Ovary (tissue), 3 donors: ENCODE measurements around the gene INTS4.
"Not testable (repeated sequence)": the region's sequence is repeated elsewhere in the genome, so short reads cannot be mapped to it uniquely, and the experiment has no call there.

Experiments
- CTCF ChIP-seq, 3 donors: fragments of 450-650 bp in 2 of 3; fragments of 200-600 bp in 1 of 3; IDR thresholded peaks; one replicate each; pipeline versions ENCODE4 v1.5.1 to v1.8.0; 2016 to 2022; ENCODE audit warnings: antibody characterized with exemption in 3 of 3, mild to moderate bottlenecking in 1 of 3
- POLR2A ChIP-seq: fragments of 450-650 bp; IDR thresholded peaks from one replicate; pipeline ENCODE4 v1.6.1; 2017; ENCODE audit warnings: antibody characterized with exemption, mild to moderate bottlenecking, moderate library complexity
- donor health status: DM: no; HTN: no; CAD: no.

- TF ChIP-seq CTCF (IDR thresholded peaks at IDR 0.05); POLR2A: not testable (repeated sequence)
Measured at GRCh38 chr11:77889045-77889444, 105.4 kb downstream of the INTS4 start.
